GM21619 (cell line): ENCODE results near the gene EMILIN3.

Source experiments
- ATAC-seq: cut with Tn5 transposase; IDR thresholded peaks from one replicate; pipeline ENCODE4 v1.9.1; 2021; ENCODE audit not compliant: unreplicated experiment

Gene EMILIN3

GRCh38 chr20:41349943-41350342, 16.7 kb downstream of the EMILIN3 start:
- no peak for ATAC-seq

DNA sequence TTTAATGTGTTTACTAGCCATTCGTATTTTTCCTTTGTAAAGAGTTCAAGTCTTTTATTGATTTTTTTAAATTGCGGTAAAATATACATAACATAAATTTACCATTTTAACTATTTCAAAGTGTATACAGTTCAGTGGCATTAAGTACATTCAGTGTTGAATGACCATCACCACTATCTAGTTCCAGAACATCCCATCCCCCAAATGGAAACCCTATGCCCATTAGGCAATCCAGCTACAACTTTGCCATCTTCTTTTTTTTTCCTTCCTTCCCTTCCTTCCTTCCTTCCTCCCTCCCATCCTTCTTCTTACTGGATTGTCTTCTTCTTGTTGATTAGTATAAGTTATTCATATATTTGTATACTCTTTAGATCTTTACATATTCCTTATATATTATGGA, 17.4 kb downstream of the EMILIN3 start:
- ATAC-seq = no peak

DNA sequence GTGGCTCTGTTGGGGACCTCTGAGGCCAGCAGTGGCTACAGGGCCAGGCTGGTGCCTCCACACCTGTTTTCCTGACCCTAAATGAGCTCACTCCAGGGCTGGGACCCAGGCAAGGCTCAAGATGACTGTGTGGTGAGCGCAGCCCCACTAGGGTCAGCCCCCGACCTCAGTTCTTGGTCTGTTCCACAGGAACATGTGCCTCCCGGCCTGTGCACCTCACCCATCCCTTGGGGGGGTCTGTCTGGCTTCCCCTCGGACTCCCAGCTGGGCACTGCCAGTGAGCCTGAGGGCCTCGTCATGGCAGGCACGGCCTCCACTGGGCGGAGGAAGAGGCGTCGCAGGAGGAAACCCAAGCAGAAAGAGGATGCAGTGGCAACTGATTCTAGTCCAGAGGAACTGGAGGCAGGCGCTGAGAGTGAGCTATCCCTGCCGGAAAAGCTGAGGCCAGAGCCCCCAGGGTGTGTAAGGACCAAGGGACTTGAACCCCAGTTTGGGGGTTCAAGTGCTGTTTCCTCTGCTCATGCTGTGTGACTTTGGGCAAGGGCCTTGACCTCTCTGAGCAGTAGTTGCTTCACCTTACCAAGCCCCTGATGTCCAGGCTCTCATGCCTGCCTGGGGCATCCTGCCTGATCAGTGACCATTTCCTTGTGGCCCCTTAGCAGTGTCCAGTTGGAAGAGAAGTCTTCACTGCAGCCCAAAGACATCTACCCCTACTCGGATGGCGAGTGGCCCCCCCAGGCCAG, 18.0 kb downstream of the EMILIN3 start:
- ATAC-seq = no peak

- no peak for ATAC-seq
Measured at GRCh38 chr20:41347523-41348429, 18.8 kb downstream of the EMILIN3 start.

DNA sequence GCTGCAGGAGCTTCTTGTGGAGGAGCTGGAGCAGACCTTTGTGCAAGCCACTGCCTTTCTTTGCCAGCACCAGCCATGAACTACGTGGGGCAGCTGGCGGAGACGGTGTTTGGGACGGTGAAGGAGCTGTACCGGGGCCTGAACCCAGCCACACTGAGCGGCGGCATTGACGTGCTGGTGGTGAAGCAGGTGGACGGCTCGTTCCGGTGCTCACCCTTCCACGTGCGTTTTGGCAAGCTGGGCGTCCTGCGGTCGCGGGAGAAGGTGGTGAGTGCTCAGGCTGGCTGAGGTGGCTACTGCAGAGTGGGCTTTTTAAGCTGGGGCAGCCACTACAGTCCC, 20.9 kb downstream of the EMILIN3 start:
- no peak for ATAC-seq

DNA sequence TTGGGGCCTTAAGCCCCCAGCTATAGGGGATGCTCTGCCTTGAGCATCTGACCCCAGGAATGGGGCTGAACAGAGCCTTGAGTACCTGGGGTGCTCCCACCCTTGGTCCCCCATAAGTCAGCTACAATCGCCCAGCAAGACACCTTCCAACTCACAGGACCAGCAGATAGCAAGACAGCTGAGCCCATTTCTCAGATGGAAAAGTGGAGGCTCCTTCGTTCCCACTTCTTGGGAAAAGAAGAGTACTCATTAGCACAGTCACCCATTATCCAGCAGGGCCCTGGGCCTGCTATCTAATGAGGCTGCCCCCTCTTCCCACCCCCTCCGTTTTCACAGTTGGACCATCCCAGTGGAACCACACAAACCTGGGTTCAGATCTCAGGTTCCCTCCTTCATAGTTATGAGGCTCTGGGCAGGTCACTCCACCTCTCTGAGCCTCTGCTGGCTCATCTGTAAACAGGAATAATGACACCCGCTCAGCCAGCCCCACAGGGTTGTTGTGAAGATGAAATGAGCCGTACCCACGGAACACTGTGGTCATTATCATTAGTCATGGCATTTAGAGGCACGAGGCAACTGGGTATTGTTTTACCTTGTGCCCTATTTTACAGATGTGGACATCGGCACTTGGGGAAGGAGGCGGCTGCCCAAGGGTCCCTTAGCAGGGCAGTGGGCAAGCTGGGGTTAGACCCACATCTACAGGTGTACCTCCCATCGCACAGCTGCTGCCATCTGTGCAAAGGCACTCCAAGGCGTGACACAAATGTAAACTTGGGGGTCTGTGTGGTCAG, 21.5 kb downstream of the EMILIN3 start:
- ATAC-seq = no peak

- ATAC-seq = no peak
Measured at GRCh38 chr20:41344477-41344876, 22.1 kb downstream of the EMILIN3 start.

GRCh38 chr20:41342474-41343464, 23.8 kb downstream of the EMILIN3 start:
- no peak for ATAC-seq

DNA sequence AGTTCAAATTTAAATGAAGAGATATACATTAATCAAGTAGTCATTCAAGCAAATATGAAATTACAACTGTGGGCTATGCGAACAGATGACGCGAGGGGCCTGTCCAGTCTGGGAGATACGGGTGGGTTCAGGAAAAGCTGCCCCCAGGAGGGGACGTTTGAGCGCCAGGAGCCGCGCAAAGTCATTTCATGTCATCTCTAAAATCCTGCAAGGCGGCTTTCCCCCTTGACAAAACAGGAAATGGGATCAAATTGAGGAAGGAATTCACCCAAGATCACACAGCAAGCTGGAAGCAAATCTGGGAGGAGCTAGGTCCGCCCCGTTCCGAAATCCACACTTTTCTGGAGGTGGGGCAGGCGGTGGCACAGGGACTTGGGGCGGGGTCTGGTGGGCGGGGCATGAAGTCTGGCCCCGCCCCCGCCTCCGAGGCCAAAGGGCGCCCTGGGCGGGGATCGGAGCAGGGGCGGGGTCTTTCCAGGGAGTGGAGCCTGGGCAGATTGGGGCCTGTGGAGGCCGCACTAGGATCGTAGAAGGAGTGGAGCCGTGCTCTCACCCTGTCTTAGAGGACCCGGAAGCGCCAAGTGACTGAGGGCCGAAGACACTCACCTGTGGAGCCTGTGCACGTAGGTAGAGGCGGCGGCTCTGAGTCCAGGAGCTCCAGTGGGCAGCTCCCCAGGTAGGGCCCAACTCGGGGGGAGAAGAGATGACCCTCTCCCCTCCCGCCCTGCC, 26.1 kb downstream of the EMILIN3 start, which contains the start of gene LPIN3:
LPIN3 (plus strand) TSS at position 495 of the 729 bp plus-strand sequence. CDS start 4,983 bp downstream, outside the sequence.
- peak; percentile 47 for ATAC-seq

DNA sequence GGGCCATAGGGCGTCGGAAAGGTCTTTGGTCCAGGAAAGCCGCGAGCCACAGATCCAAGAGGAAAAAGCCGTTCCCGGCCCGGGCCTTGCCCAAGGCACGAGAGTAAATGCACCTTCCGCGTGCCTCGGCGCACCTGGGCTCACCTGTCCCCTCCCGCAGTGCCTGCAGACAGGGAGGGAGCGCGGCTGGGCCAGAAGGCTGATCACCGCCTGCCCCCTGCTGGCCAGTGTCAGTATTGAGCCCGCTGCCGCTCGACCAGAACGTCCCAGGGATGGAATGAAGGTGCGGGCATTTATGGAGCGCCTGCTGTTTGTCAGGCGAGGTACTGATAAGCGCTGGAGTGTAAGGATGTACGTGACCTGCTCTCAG, 26.7 kb downstream of the EMILIN3 start:
- ATAC-seq = no peak

DNA sequence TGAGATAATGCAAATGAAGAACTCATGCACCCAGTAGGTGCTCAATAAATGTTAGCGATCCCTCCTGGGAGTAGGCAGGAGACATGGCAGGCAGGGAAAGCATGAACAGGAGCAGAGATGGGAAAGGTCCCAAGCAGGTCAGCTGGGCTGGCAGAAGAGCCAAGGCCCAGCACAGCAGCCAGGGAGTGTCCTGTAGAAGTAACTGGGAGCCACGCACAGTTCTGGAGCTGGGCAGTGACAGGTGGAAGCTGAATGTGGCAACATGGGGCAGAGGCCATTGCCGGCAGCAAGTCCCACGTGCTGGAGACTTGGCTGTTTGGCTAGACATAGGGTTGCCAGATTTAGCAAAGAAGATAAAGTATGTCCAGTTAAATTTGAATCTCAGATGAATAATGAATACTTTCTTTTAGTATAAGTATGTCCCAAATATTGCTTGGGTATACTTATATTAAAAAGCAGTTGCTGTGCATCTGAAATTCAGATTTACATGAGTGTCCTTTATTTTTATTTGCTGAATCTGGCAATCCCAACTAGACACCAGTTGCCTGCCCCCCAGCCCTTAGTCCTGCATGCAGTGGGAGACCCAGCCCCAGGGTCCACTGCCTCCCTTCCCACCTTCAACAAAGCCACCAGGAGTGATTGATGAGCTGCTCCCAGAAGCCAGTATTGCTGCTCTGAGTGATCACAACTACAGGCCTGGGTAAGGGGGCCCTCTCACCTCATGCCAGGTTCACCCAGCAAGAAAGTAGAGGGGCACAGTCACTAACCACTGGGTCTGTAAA, 29.7 kb downstream of the EMILIN3 start:
- no peak for ATAC-seq

GRCh38 chr20:41335591-41335990, 31.0 kb downstream of the EMILIN3 start:
- ATAC-seq = no peak

GRCh38 chr20:41334443-41335421, 31.9 kb downstream of the EMILIN3 start:
- no peak for ATAC-seq

DNA sequence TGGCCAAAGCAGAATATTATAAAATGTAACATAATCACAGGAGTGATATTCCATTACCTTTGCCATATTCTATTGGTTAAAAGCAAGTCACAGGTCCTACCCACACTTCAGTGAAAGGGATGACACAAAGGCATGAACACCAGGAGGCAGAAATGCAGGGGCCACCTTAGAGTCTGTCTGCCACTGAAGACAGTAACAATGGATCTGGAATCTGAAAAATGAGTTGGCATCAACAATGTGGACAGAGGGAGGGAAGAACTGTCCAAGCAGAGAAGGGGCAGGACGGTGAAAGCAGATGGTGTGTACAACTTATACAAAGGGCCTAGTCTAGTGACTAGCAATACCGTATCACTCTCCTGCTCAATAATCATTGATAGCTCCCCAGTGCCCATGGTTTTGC, 32.6 kb downstream of the EMILIN3 start:
- ATAC-seq = no peak

DNA sequence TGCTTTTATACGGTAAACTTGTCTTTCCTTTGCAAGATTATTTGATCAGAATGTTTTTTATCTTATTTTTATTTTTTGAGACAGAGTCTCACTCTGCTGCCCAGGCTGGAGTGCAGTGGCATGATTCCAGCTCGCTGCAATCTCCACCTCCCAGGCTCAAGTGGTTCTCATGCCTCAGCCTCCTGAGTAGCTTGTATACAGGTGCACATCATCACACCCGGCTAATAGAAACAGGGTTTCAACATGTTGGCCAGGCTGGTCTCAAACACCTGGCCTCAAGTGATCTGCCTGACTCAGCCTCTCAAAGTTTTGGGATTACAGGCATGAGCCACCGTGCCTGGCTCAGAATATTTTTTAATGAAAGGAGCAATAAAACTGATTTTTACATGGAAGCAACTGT, 34.9 kb downstream of the EMILIN3 start:
- ATAC-seq = no peak

DNA sequence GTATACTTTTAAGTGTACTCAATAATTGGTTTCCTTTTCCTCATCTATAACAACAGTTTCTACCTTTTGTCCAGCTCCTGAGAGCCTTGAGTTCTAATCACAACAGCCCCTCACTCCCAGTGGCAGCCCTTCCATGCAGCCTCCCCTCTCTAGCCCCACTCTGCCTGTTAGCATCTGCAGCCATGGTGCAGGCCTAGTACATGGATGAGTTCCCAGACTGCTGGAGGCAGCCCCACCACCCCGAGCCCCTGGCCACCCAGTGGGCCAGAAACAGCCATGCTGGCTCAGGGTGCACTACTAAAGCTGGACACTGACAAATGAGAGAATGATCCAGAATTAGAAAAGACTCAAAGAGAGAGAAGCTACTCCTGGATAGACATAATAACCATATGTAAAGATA, 35.7 kb downstream of the EMILIN3 start:
- ATAC-seq = no peak

- no peak for ATAC-seq
Measured at GRCh38 chr20:41330343-41330720, 36.3 kb downstream of the EMILIN3 start.
